Measurements from ENCODE around the gene CCDC30.

GRCh38 chr1:42593486-42594100, 130.5 kb downstream of the CCDC30 start:
- TF ChIP-seq CTCF (conservative IDR thresholded peaks at IDR 0.05 in 1 of 2, IDR thresholded peaks at IDR 0.05 in 1 of 2; ENCODE audit: extremely low read depth in 1 of 2, insufficient read depth in 1 of 2, low read depth in 1 of 2, low read length in 2 of 2) (no peak), EZH2 (IDR thresholded peaks at IDR 0.05; ENCODE audit: borderline replicate concordance, low read length) (no peak)

Data from mammary epithelial cell (primary cell).